K562 (cell line): ENCODE results near the gene LHX5. TPM values are rescaled to one million over a fixed set of nuclear protein-coding genes. Genes with fewer than 3 reads are reported as not detected.

Experiments
- BHLHE40 ChIP-seq: IDR thresholded peaks from 2 replicates; pipeline ENCODE4 v1.6.1; 2011; ENCODE audit warnings: low read length, improper control_type of control experiment
- CHD2 ChIP-seq: IDR thresholded peaks from 2 replicates; pipeline ENCODE4 v1.6.1; 2011; ENCODE audit warnings: low read depth, low read length
- CREM ChIP-seq: IDR thresholded peaks from 2 replicates; pipeline ENCODE4 v1.6.1; 2014; ENCODE audit warnings: antibody characterized with exemption, low read depth
- FUS ChIP-seq: fragments of 200-400 bp; formaldehyde crosslinking; optimal IDR thresholded peaks from 2 replicates; pipeline ENCODE3; 2017; ENCODE audit warnings: low read depth, low read length
- JUND ChIP-seq, 2 experiments: IDR thresholded peaks; 2 replicates in 1 of 2; 3 replicates in 1 of 2; pipeline ENCODE4 v1.6.1; 2011; ENCODE audit warnings: borderline replicate concordance in 2 of 2, low read depth in 2 of 2, low read length in 2 of 2, improper control_type of control experiment in 1 of 2, missing biosample characterization in 1 of 2, missing genetic modification characterization in 1 of 2, missing genetic modification reagents in 1 of 2
- KLF10 ChIP-seq: fragments of 250-450 bp; sonication (Bioruptor Pico); IDR thresholded peaks from 2 replicates; pipeline ENCODE4 v1.6.1; 2021; ENCODE audit warnings: matching md5 sums
- L3MBTL2 ChIP-seq: fragments of 450-650 bp; IDR thresholded peaks from 2 replicates; pipeline ENCODE4 v1.6.1; 2016; ENCODE audit warnings: mild to moderate bottlenecking, moderate library complexity
- NUFIP1 ChIP-seq: fragments of 450-650 bp; IDR thresholded peaks from 2 replicates; pipeline ENCODE4 v1.6.1; 2018; ENCODE audit not compliant: partially characterized antibody
- POLR2B ChIP-seq: fragments of 450-650 bp; IDR thresholded peaks from 2 replicates; pipeline ENCODE4 v1.6.1; 2018; ENCODE audit warnings: low read depth; ENCODE audit not compliant: partially characterized antibody
- RBBP5 ChIP-seq: fragments of 200-600 bp; sonication (generic); IDR thresholded peaks from 2 replicates; pipeline ENCODE4 v1.6.1; 2012; ENCODE audit warnings: borderline replicate concordance, mild to moderate bottlenecking, low read length, control low read depth, inconsistent platforms; ENCODE audit not compliant: insufficient read depth, poor library complexity, severe bottlenecking
- SAFB ChIP-seq: fragments of 200-400 bp; formaldehyde crosslinking; IDR thresholded peaks from 2 replicates; pipeline ENCODE4 v1.6.1; 2017; ENCODE audit warnings: low read depth, low read length, borderline replicate concordance
- SPI1 ChIP-seq: IDR thresholded peaks from 2 replicates; pipeline ENCODE4 v1.6.1; 2011; ENCODE audit warnings: low read depth, low read length, control low read depth, borderline replicate concordance
- TCF3 ChIP-seq: sonication (generic); formaldehyde crosslinking; IDR thresholded peaks from 2 replicates; pipeline ENCODE4 v1.4.0; 2020; ENCODE audit warnings: mild to moderate bottlenecking, missing genetic modification reagents
- YY1 ChIP-seq, 3 experiments: IDR thresholded peaks; 2 replicates each; pipeline ENCODE4 v1.6.1; 2011; ENCODE audit warnings: low read length in 2 of 3, mild to moderate bottlenecking in 2 of 3, moderate library complexity in 2 of 3, borderline replicate concordance in 1 of 3, control low read depth in 1 of 3, low read depth in 1 of 3; ENCODE audit not compliant: insufficient read depth in 3 of 3, insufficient replicate concordance in 2 of 3, control insufficient read depth in 1 of 3, insufficient read length in 1 of 3; ENCODE audit errors: extremely low read depth in 1 of 3
- ZNF263 ChIP-seq: sonication (generic); formaldehyde crosslinking; IDR thresholded peaks from 2 replicates; pipeline ENCODE4 v1.8.0; 2022; ENCODE audit warnings: mild to moderate bottlenecking, missing genetic modification reagents, borderline replicate concordance
- polyA plus RNA-seq, 8 experiments: library from polyadenylated mRNA; depleted of rRNA in 4 of 8; stranded (reverse) in 5 of 8; unstranded in 3 of 8; fragments of >200 nt; fragmentation: Nextera tagmentation in 2 of 8; fragmentation: Illumina TruSeq in 1 of 8; extraction: Ambion mirVana in 2 of 8; extraction: Trizol in 1 of 8; gene quantifications; 2 replicates each; pipeline versions ENCODE4 v1.2.1 to v1.2.3, GENCODE V29; 2011 to 2014; ENCODE audit warnings: inconsistent platforms in 1 of 8, missing spikeins in 1 of 8
- total RNA-seq, 7 experiments: library from RNA; depleted of rRNA in 6 of 7; stranded (reverse); fragments of >200 nt in 6 of 7; fragmentation: Illumina TruSeq in 2 of 7; extraction: Trizol in 2 of 7; gene quantifications; 2 replicates each; pipeline versions ENCODE4 v1.2.1 to v1.2.3, GENCODE V29; 2011 to 2021; ENCODE audit warnings: low replicate concordance in 1 of 7
- TF ChIP-seq, protein P1 (sequence below): sonication (generic); formaldehyde crosslinking; IDR thresholded peaks from 2 replicates; pipeline ENCODE4 v1.8.0; 2022; ENCODE audit warnings: missing genetic modification reagents, mild to moderate bottlenecking, moderate library complexity, borderline replicate concordance
- TF ChIP-seq, protein P2 (sequence below): sonication (generic); formaldehyde crosslinking; IDR thresholded peaks from 2 replicates; pipeline ENCODE4 v1.8.0; 2022; ENCODE audit warnings: mild to moderate bottlenecking, missing genetic modification reagents
- TF ChIP-seq, protein P3 (sequence below), 2 experiments: IDR thresholded peaks; 2 replicates each; pipeline ENCODE4 v1.6.1; 2011; ENCODE audit warnings: borderline replicate concordance in 1 of 2, control low read depth in 1 of 2, low read depth in 1 of 2, low read length in 1 of 2, mild to moderate bottlenecking in 1 of 2, mixed read lengths in 1 of 2, moderate library complexity in 1 of 2; ENCODE audit not compliant: insufficient read depth in 1 of 2, insufficient read length in 1 of 2, poor library complexity in 1 of 2, severe bottlenecking in 1 of 2; ENCODE audit errors: extremely low read depth in 1 of 2

LHX5 gene
- total and polyA plus RNA-seq, 9 of the 15 experiments (the other 6 are each of a cell fraction or from before 2014, with no cell fraction given) = 0.04 to 0.17 (median 0.05) TPM; not detected in 6

DNA sequence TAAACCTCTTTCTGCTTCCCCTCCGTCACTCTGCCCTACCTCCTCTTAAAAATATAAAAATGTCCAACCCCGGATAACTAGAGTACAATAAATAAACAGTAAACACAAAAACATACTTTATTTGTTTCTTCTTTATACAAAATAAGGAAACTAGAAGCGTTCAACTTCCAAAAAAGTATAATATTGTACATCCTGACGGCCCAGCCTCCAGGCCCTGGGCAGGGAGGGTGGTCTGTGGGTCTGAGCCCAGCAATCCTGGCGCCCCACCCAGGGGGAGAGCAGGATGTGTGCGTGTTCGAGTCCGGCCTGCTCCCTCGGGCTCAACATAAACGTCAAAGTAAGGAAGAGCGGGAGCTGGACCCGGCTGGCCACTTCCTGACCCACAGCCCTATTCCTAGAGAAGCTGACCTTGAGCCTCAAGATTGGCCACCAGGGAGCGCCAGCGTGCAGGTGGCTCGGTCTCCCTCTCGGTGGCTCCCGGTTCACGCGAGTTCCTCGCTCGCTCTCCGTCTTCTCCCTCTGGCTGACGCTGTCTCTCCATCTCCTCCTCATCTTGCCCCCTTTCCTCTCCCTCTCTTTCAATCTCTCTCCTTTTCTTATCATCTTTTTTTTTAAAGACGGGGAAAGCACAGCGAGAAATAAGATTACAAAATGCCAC is 9.4 kb downstream of the LHX5 start (continued):
- TF ChIP-seq BHLHE40 (peak; percentile 51; the same call in 1 of the 2 replicates), L3MBTL2 (0 out of 2 replicates have a peak, but pooled peaks have one; percentile 34), SAFB (peak; percentile 27; the same call in 1 of the 2 replicates), KLF10 (CRISPR knock-in tag) (no peak), ZNF263 (CRISPR knock-in tag) (peak; percentile 52; the same call in 1 of the 2 replicates), NUFIP1 (no peak), TCF3 (peak; percentile 19; the same call in 1 of the 2 replicates), POLR2B (no peak), YY1 (IDR thresholded peaks at IDR 0.05; ENCODE audit: borderline replicate concordance in 1 of 3, control insufficient read depth in 1 of 3, extremely low read depth in 1 of 3, insufficient read depth in 3 of 3, insufficient read length in 1 of 3, insufficient replicate concordance in 2 of 3, low read depth in 1 of 3, low read length in 2 of 3) (peak in 1 of 3 experiments; percentile 13), CREM (peak; percentile 63), CHD2 (peak; percentile 90), SPI1 (peak; percentile 25; the same call in 1 of the 2 replicates), FUS (no peak), RBBP5 (no peak), JUND (IDR thresholded peaks at IDR 0.05; ENCODE audit: borderline replicate concordance, low read depth, low read length) (0 out of 2 replicates have a peak, but pooled peaks have one; percentile 36), JUND (tag; IDR thresholded peaks at IDR 0.05; ENCODE audit: borderline replicate concordance, low read depth, low read length) (no peak; the same call in 2 of the 3 replicates)
- TF ChIP-seq, protein P1, sequence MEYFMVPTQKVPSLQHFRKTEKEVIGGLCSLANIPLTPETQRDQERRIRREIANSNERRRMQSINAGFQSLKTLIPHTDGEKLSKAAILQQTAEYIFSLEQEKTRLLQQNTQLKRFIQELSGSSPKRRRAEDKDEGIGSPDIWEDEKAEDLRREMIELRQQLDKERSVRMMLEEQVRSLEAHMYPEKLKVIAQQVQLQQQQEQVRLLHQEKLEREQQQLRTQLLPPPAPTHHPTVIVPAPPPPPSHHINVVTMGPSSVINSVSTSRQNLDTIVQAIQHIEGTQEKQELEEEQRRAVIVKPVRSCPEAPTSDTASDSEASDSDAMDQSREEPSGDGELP (CRISPR knock-in tag) = peak; percentile 51; the same call in 1 of the 2 replicates
- TF ChIP-seq, protein P2, sequence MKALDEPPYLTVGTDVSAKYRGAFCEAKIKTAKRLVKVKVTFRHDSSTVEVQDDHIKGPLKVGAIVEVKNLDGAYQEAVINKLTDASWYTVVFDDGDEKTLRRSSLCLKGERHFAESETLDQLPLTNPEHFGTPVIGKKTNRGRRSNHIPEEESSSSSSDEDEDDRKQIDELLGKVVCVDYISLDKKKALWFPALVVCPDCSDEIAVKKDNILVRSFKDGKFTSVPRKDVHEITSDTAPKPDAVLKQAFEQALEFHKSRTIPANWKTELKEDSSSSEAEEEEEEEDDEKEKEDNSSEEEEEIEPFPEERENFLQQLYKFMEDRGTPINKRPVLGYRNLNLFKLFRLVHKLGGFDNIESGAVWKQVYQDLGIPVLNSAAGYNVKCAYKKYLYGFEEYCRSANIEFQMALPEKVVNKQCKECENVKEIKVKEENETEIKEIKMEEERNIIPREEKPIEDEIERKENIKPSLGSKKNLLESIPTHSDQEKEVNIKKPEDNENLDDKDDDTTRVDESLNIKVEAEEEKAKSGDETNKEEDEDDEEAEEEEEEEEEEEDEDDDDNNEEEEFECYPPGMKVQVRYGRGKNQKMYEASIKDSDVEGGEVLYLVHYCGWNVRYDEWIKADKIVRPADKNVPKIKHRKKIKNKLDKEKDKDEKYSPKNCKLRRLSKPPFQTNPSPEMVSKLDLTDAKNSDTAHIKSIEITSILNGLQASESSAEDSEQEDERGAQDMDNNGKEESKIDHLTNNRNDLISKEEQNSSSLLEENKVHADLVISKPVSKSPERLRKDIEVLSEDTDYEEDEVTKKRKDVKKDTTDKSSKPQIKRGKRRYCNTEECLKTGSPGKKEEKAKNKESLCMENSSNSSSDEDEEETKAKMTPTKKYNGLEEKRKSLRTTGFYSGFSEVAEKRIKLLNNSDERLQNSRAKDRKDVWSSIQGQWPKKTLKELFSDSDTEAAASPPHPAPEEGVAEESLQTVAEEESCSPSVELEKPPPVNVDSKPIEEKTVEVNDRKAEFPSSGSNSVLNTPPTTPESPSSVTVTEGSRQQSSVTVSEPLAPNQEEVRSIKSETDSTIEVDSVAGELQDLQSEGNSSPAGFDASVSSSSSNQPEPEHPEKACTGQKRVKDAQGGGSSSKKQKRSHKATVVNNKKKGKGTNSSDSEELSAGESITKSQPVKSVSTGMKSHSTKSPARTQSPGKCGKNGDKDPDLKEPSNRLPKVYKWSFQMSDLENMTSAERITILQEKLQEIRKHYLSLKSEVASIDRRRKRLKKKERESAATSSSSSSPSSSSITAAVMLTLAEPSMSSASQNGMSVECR = peak; percentile 39; the same call in 1 of the 2 replicates
- TF ChIP-seq, protein P3, sequence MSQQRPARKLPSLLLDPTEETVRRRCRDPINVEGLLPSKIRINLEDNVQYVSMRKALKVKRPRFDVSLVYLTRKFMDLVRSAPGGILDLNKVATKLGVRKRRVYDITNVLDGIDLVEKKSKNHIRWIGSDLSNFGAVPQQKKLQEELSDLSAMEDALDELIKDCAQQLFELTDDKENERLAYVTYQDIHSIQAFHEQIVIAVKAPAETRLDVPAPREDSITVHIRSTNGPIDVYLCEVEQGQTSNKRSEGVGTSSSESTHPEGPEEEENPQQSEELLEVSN (IDR thresholded peaks at IDR 0.05; ENCODE audit: borderline replicate concordance in 1 of 2, extremely low read depth in 1 of 2, insufficient read depth in 1 of 2, insufficient read length in 1 of 2, low read depth in 1 of 2, low read length in 1 of 2, poor library complexity in 1 of 2, severe bottlenecking in 1 of 2) = peak in 1 of 2 experiments; percentile 33
